NK-92 (cell line): ENCODE data around the gene WDR74.

ENCODE experiments used
- DNase-seq: peaks from one replicate; lab custom pipeline; 2025; ENCODE audit not compliant: unreplicated experiment; lab: John Stamatoyannopoulos, UW

Gene WDR74

GRCh38 chr11:62799486-62799885, 39.9 kb downstream of the WDR74 start:
- no peak for DNase-seq

DNA sequence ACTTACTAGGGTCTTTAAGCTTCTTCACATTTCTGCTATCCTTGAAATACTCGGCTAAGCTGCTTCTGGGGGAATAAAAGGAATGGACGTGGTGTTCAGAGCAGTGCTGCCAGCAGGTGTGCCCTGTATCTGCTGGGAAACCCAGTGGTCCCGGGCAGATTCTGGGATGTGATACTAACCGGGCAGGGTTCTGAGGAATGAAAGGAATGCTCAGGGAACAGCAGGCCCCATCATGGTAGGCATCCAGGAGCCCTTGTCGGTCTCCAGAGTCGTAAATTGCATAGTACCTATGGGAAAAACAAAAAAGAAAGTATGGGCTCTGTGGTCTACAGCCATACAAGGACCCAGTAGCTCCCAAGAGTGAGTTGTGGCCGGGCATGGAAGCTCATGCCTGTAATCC, 43.1 kb downstream of the WDR74 start:
- no peak for DNase-seq

DNA sequence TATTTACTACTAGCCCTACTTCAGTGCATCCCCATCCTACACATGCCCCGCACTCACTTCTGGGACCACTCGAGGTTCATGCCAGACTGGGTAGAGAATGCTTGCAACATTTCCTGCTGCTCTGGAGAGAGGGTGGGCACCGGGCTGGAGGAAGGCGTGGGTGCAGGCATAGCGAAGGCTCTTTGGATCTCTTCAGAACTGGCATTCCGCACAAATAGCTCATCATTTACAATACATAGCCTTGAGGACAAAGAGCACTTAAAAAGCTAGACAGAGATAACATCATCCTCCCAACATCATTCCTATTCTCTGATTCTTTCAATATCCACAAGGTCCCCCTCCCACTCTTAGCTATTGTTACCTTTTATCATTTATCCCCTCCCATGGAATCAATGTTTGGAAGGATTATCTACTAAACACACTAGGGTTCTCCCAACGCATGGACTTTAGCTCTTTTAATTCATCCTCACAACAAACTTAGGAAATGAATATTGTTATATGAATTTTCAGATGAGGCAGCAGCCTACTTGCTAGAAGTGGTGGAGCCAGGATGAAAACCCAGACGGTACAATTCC, 45.1 kb downstream of the WDR74 start:
- no peak for DNase-seq

DNA sequence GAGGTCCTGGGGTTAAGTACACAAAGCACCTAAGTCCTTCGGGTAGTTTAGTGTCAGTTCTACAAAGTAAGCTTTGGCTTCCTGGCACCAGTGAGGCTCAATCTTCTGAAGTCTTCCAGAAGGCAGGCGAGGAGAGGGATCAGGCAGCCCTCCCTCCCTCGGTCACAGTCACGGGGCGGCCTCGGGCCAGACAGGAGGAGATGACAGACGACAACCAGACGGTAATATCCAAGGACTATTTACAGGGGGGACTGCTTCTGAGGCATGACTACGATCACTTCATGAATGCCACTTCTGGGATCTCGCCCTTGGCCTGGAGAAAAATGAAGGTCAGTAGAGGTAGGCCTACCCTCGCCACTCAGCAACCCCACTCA, 47.2 kb downstream of the WDR74 start:
- DNase-seq = no peak

GRCh38 chr11:62791501-62792201, 47.7 kb downstream of the WDR74 start, which contains the start of gene TMEM223:
Gene TMEM223, minus strand, starts transcription at chr11:62792006. Its CDS starts 12 bp downstream, at chr11:62791994.
- DNase-seq = no peak

DNA sequence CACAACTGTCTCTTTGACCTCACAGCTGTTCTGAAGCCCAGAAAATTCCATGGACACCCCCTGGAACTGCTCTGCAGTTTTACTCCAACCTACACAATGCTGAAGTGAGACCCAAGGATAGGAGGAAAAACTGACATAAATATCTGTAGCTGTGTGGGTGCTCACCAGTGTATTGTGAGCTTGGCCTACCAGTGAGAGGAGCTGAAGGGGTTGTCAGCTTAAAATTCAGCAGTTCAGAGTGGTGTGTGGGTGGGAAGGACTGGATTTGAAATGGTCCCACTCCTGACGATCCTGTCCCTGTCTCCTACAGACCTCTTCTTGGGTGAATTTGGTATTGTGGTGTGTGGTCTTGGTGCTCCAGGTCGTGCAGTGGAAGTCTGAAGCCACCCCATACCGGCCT, 49.8 kb downstream of the WDR74 start:
- no peak for DNase-seq

DNA sequence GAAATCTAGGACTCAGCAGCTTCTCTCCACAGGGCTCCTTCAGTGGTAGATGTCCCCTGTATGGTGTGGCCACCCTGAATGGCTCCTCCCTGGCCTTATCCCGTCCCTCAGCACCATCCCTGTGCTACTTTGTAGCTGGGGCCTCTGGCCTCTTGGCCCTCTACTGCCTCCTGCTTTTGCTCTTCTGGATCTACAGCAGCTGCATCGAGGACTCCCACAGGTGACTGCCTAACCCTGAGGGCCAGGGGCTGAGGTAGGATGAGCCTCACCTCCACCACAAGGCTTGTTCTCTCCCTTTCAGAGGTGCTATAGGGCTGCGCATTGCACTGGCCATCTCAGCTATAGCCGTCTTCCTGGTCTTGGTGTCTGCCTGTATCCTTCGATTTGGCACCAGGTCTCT, 50.4 kb downstream of the WDR74 start:
- DNase-seq = no peak

DNA sequence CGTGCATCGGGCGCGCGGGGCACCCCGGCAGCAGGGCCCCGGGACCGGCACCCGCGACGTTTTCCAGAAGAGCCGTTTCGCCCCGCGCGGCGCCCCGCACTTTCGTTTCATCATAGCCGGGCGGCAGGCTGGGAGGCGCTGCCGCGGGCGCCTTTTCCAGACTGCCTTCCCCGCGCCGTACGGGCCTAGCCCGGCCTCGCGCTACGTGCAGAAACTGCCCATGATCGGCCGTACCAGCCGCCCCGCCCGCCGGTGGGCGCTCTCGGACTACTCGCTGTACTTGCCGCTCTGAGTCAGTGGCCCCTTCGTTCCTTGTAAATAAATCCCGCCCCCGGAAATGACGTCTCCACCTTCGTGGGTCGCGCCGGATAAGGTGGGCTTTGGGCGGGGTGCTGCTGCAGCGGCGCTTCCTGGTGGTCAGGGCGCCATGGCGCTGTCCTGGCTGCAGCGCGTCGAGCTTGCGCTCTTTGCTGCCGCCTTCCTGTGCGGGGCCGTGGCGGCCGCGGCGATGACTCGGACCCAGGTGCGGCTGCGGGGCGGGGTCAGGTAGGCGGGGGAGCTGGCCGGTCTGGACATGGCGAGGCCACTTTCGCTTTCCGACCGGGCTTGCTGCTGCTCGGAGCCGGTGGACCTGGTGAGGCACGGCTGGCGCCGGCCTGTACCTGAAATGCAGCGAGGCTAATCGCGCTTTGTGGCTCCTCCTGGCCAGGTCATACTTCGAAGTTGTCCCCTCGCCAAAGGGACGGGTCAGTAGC, 52.2 kb downstream of the WDR74 start, which contains the start of gene TMEM179B:
Gene TMEM179B (plus strand): TSS at position 398 of the 755 bp plus-strand sequence. CDS start 30 bp downstream, at position 428.
- peak; percentile 85 for DNase-seq

DNA sequence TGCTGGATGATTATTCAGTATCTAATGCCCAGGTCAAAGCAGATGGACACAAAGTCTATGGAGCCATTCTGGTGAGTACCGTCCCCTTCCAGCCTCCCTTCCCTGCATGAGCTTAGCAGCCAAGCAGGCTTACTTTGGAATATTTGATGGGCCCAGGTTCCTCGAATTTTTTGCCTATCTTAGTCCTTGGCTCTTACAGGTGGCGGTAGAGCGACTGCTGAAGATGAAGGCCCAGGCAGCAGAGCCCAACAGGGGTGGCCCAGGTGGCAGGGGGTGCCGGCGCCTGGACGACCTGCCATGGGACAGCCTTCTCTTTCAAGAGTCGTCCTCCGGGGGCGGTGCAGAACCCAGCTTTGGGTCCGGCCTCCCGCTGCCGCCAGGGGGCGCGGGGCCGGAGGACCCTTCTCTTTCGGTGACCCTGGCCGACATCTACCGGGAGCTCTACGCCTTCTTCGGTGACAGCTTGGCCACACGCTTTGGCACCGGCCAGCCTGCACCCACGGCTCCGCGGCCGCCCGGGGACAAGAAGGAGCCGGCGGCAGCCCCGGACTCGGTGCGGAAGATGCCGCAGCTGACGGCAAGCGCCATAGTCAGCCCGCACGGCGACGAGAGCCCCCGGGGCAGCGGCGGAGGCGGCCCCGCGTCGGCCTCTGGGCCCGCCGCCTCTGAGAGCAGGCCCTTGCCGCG, 52.9 kb downstream of the WDR74 start:
- DNase-seq = no peak
